ENCODE data around the gene ACSF3.

DNA sequence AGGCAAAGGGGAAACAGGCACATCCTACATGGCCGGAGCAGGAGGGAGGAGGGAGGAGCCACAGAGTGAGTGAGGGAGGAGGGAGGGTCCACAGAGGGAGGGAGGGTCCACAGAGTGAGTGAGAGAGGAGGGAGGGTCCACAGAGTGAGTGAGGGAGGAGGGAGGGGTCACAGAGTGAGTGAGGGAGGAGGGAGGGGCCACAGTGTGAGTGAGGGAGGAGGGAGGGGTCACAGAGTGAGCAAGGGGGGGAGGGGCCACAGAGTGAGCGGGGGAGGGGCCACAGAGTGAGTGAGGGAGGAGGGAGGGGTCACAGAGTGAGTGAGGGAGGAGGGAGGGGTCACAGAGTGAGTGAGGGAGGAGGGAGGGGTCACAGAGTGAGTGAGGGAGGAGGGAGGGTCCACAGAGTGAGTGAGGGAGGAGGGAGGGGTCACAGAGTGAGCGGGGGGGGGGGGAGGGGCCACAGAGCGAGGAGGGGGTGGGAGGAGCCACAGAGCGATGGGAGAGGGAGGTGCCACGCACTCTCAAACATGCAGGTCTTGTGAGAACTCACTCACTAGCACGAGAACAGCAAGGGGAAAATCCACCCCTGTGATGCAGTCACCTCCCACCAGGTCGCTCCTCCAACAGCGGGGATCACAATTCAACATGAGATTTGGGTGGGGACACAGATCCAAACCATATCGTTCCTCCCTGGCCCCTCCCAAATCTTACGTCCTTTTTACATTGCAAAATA lies 53.6 kb downstream of the ACSF3 start:
- no peak for TF ChIP-seq CTCF (conservative IDR thresholded peaks at IDR 0.05 in 1 of 2, IDR thresholded peaks at IDR 0.05 in 1 of 2; ENCODE audit: low read depth in 1 of 2, low read length in 2 of 2)
- TF ChIP-seq EZH2 (IDR thresholded peaks at IDR 0.05; ENCODE audit: low read length, missing control alignments) = no peak

All from fibroblast of lung (primary cell).